GM18951 (cell line): ENCODE data around the gene BCL2L11.

Experiments
- POLR2A ChIP-seq: IDR thresholded peaks from 4 replicates; pipeline ENCODE4 v1.6.1; 2011; ENCODE audit warnings: mild to moderate bottlenecking; ENCODE audit not compliant: insufficient read length, insufficient read depth; ENCODE audit errors: extremely low read depth
- in situ Hi-C: fragments of 300-500 bp; cut with MboI; formaldehyde crosslinking; loops from one replicate; pipeline ENCODE4 v1.12.0; 2022; ENCODE audit warnings: low sequenced_read_pairs, mixed read lengths, inconsistent platforms; ENCODE audit not compliant: unreplicated experiment

Gene BCL2L11

GRCh38 chr2:111190816-111191540 is 70.3 kb downstream of the BCL2L11 start:
- no peak for TF ChIP-seq POLR2A
- in situ Hi-C loops = no loop called here

DNA sequence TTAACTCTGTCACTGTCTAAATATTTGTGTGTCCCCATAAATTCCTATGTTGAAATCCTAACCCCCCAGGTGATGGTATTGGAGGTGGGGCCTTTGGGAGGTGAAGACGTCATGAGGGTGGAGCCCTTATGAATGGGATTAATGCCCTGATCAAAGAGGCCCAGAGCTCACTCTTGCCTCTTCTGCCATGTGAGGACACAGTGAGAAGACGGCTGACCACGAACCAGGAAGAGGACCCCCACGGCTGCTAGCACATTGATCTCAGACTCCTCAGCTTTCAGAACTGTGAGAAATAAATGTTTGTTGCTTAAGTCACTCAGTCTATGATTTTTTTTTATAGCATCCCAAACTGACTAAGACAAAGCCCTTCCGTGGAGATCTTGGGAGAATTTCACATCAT is 71.2 kb downstream of the BCL2L11 start:
- in situ Hi-C loops = no loop called here
- no peak for TF ChIP-seq POLR2A

- TF ChIP-seq POLR2A = no peak
- in situ Hi-C loops = no loop called here
These were observed 72.2 kb downstream of the BCL2L11 start for GRCh38 chr2:111192776-111193368.

- in situ Hi-C loops = no loop called here
- TF ChIP-seq POLR2A = no peak
These were observed 74.3 kb downstream of the BCL2L11 start for GRCh38 chr2:111194835-111195621.

- TF ChIP-seq POLR2A = no peak
- in situ Hi-C loops = no loop called here
These were observed 75.7 kb downstream of the BCL2L11 start for GRCh38 chr2:111196435-111196834.

DNA sequence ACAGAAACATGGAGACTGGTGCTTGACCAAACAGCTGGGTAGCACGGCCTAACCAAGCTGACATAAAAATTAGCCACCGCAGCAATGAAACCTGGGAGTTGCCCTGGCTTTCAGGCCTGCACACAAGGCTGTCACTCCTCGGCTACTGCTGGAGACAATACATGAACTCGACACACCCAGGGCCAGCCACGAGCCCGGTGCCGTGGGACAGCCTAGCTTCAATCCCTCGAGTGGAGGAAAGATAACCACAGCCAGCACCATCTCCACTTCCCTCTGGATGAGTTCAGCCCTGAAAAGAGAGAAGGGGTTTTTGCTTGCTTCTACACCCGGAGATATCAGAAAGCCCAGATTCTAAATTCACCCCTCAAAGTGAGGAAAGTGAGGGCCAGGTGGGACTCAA is 78.0 kb downstream of the BCL2L11 start:
- in situ Hi-C loops = no loop called here

DNA sequence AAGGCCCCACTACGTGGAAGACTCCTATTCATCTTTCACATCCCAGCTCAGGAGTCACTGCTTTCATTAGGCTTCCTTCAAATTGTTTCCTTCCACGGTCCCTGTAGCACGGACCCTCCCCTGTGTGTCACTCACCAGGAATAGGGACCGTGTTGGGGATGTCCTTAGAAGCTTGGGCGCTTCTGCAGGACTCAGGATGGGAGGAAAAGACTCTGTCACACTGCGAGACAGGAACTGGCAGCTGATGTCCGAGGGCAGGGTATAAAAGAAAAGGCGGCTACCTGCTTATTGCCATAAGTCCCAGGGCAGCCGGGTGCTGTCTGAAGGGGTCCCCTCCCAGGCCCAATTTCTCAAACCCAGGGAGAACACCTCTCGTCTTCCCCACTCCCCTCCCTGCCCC is 79.1 kb downstream of the BCL2L11 start:
- no peak for TF ChIP-seq POLR2A
- in situ Hi-C loops = no loop called here

More for the DNA sequence above, 78.0 kb downstream of the BCL2L11 start:
- TF ChIP-seq POLR2A = no peak

- TF ChIP-seq POLR2A = no peak
- in situ Hi-C loops = no loop called here
These were observed 79.7 kb downstream of the BCL2L11 start for GRCh38 chr2:111200333-111200881.

DNA sequence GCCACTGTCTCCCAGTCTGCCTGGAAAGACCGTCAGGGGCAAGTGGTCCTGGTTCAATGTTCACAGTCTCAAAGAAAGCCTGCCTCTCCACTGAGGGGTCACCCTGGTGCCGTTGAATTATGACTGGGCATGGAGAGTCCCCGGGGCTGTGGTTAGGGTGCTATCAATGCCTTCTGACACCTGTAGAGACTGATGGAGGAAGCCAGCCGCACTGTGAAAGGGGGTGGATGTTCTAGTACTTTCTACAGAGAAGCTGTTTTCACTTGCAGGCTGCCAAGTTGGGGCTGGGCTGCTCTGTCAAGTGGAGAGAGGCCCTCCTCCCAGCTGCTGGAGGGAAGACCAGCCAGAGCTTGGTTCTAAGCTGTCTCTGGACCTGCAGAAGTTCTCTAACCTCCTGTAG is 80.5 kb downstream of the BCL2L11 start:
- in situ Hi-C loops = no loop called here
- TF ChIP-seq POLR2A = no peak

DNA sequence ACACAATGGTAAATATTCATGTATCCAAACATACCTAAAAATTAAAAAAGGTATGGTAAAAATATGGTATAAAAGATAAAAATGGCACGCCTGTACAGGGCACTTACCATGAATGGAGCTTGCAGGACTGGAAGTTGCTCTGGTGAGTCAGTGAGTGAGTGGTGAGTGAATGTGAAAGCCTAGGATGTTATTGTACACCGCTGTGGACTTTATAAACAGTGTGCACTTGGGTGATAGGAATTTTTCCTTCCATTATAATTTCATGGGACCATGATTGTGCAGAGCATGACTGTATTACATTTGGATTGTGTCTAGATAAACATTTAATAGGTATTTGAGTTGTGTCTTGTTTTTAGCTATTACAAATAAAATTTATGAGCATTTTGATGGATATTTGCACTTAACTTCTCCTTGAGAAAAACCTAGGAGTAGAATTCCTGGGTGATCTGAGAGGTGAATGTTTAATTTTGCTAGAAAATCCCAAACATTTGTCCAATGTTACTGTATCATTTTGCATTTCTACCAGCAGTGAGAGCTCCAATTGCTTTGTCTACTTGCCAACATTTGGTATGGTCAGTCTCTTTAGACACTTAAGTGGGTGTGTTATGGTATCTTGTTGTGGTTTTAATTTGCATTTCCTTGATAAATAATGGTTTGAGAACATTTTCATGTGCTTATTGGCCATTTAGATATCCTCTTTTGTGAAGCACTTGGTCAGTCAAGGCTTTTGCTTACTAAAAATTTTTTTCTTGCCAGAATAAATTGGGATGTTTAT is 81.7 kb downstream of the BCL2L11 start:
- no peak for TF ChIP-seq POLR2A
- in situ Hi-C loops = no loop called here

GRCh38 chr2:111204706-111205105 is 84.0 kb downstream of the BCL2L11 start:
- in situ Hi-C loops = no loop called here
- no peak for TF ChIP-seq POLR2A

DNA sequence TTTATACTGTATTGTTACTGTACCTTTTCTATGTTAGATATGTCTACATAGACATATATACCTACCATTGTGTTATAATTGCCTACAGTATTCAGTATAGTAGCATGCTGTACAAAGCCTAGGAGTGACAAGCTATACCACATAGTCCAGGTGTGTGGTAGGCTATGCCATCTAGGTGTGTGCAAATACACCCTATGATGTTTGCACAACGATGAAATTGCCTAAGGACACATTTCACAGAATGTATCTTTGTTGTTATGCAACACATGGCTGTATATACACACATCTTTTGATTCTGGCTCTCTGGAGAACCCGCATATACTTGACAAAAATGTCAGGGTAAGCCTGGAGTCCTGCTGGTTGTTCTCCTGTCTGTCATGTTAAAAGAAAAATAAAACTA is 85.1 kb downstream of the BCL2L11 start:
- no peak for TF ChIP-seq POLR2A
- in situ Hi-C loops = no loop called here

- no peak for TF ChIP-seq POLR2A
- in situ Hi-C loops = no loop called here
These were observed 87.1 kb downstream of the BCL2L11 start for GRCh38 chr2:111207851-111208250.

GRCh38 chr2:111208639-111209038 is 87.9 kb downstream of the BCL2L11 start:
- TF ChIP-seq POLR2A = no peak
- in situ Hi-C loops = no loop called here
